Measurements from ENCODE around the gene SMCO2. TPM values are rescaled to one million over a fixed set of nuclear protein-coding genes. Genes with fewer than 3 reads are reported as not detected.
A peak's percentile ranks its signal among the peaks of the same experiment; 100 is the strongest.

SMCO2 gene
- total and polyA plus RNA-seq, 2 of the 13 experiments (the other 11 are each of a cell fraction or from before 2014, with no cell fraction given), result 0.15 TPM; not detected in 1

GRCh38 chr12:27516625-27517024 lies 70.1 kb downstream of the SMCO2 start (continued):
- TF ChIP-seq, protein P1, sequence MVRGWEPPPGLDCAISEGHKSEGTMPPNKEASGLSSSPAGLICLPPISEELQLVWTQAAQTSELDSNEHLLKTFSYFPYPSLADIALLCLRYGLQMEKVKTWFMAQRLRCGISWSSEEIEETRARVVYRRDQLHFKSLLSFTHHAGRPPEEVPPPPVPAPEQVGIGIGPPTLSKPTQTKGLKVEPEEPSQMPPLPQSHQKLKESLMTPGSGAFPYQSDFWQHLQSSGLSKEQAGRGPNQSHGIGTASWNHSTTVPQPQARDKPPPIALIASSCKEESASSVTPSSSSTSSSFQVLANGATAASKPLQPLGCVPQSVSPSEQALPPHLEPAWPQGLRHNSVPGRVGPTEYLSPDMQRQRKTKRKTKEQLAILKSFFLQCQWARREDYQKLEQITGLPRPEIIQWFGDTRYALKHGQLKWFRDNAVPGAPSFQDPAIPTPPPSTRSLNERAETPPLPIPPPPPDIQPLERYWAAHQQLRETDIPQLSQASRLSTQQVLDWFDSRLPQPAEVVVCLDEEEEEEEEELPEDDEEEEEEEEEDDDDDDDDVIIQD (CRISPR knock-in tag; IDR thresholded peaks at IDR 0.05; ENCODE audit: low read depth), result no peak
- TF ChIP-seq CHD4 (IDR thresholded peaks at IDR 0.05; ENCODE audit: borderline replicate concordance, low read length), result no peak

DNA sequence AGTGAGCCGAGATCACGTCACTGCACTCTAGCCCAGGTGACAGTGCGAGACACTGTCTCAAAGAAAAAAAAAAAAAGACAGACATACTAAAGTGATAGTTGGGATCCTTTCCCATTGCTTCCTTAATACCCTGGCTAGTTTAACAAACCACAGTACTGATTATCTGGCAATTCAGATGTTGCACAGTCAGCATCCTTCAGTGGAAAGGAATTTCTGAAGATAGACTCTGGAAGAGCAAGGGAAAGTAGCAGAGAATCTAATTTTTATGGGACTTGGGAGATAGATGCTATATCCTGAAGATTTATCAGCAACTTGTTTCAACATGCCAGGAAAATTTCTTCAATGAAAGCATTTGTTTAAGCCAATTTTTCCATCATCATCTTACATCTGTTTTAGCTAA lies 71.0 kb downstream of the SMCO2 start:
- WGBS (ENCODE audit: low lambda C conversion rate), result 77% methylated on average over 3 of the region's 3 CpGs
- H3K9ac ChIP-seq (ENCODE audit: insufficient read depth, low read depth, low read length), result no peak overlapping the region
- peaks cover 0 to 6% of the 10 kb centered on the region in 2 experiments; a peak in 1 of 5 replicates for H3K27me3 ChIP-seq (ENCODE audit: control insufficient read depth in 1 of 2, insufficient read depth in 2 of 2, low read length in 2 of 2)
- ChIA-PET POLR2A (no interaction called here), CTCF (ENCODE audit: low intra/inter-chr PET ratio, low total read pairs) (no interaction called here)
- intact Hi-C loops (cut with micrococcal nuclease; ENCODE audit: unreplicated experiment), result no loop called here
- H3K27ac ChIP-seq (ENCODE audit: extremely low read length, insufficient read depth, low read length), result no peak overlapping the region
- no peak for FAIRE-seq
- in situ Hi-C loops (cut with HindIII; ENCODE audit: extremely low pct_ligation_motif_present, low pct_unique_long_range_greater_than_20kb), result no loop called here
- no peak overlapping the region for H3K4me3 ChIP-seq (replicated peaks in 1 of 3; ENCODE audit: insufficient read depth in 1 of 3, low read depth in 2 of 3, low read length in 3 of 3)
- H3K36me3 ChIP-seq (replicated peaks in 1 of 2; ENCODE audit: control insufficient read depth in 1 of 2, insufficient read depth in 2 of 2, low read length in 2 of 2), result no peaks in the 10 kb centered on the region
- H3K4me2 ChIP-seq (ENCODE audit: low read depth, low read length), result no peak overlapping the region
- H3K4me1 ChIP-seq (ENCODE audit: insufficient read depth, low read length), result peaks cover 15% of the 10 kb centered on the region
- no peaks in the 10 kb centered on the region for H3K79me2 ChIP-seq (ENCODE audit: insufficient read depth, low read length)
- H3K9me3 ChIP-seq (ENCODE audit: low read length), result no peaks in the 10 kb centered on the region
- no peak for ATAC-seq
- no peaks in the 10 kb centered on the region for H4K20me1 ChIP-seq (ENCODE audit: insufficient read depth, low read length)
- peak; percentile 66 to 77 for TF ChIP-seq MAFK (conservative IDR thresholded peaks at IDR 0.05 in 1 of 2, IDR thresholded peaks at IDR 0.05 in 1 of 2; ENCODE audit: low read length in 2 of 2)
- TF ChIP-seq ZNF615 (CRISPR knock-in tag; IDR thresholded peaks at IDR 0.05; ENCODE audit: borderline replicate concordance), result no peak
- peak; percentile 69 for TF ChIP-seq MAFF (IDR thresholded peaks at IDR 0.05; ENCODE audit: low read depth, low read length)
- no peak overlapping the region for H2AFZ ChIP-seq (ENCODE audit: low read length)
- DNase-seq (ENCODE audit: low spot score), result no peak
- BruUV-seq (replicated peaks), result no TSS peak

Data from HepG2 (cell line).